GM19463 (cell line): ENCODE data around the gene ADD3.

Experiments
- ATAC-seq: cut with Tn5 transposase; IDR thresholded peaks from one replicate; pipeline ENCODE4 v1.9.1; 2021; ENCODE audit warnings: mild to moderate bottlenecking, moderate library complexity; ENCODE audit not compliant: unreplicated experiment

The ADD3 gene

DNA sequence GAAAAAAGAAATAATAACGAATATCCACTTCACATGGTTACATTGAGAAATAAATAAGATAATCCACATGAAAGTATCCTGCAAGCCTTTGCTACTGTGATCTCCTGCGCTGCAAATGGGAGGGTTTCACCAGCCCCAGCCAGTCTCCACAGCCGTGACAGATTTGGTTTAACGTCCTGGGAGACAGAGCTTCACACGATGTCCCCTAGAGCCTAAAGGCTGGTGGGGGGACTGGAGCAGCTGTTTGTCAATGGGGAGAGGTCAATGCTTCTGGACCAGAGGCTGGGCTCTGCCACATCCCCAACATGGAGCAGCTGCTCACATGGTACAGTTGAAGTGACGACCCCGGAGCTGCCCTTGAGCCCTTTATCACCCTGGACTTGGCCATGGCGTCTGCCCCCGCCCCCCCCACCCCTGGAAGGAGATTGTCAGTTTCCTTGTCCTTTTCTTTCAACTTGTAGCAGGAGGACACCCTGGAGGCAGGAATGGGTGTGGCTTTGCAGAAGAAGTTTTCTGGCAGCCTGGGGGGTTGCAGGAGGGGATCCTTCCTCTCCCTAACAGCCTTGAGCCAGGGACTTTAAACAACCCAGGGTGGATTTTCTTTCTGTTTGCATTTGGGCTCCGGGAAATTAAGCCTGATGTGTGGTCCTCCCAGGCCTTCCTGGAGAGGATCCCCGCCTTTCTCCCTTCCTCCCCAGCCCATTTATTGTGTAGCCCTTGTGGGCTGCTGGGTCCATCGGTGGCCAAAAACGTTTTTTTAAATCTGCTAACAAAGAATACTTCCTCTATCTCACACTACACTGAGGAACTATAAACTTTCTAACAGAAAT is 162.6 kb downstream of the ADD3 start:
- ATAC-seq = no peak

DNA sequence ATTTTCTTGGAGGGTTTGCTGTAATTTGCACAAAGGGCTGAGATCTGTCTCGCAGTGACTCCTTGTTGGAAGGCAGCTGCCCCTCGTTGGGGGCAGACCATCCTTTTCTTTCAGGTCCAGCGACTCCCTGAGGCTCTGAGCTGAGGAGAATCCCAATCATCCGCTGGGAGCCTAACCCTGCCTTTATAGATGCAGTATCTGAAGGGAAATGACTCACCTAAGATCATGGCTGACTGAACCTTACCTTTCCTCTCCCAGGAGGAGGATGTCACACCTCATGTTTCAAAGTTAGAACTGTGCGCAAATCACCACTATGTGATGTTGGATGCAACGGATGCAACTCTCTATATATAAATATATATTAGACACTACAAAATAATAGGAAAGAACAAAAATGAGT is 163.2 kb downstream of the ADD3 start:
- ATAC-seq = no peak

DNA sequence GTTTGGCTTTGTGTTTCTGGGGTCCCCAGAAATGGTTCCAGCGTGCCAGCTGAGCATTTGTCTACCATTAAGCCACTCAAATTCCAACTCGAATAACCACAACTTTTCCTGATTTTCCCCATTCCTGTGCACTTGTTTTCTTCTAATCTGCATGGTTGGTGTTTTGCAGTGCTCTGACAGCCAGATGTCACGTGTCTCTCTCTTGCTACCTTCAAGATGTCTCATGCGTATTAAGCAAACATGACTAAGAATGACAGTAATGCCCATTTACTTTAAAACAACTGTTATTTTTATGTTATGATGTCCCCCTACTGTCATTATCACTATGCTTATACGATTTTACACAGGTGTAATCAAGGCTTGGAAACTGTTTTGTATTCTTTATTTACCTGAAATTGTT is 164.4 kb downstream of the ADD3 start:
- no peak for ATAC-seq

DNA sequence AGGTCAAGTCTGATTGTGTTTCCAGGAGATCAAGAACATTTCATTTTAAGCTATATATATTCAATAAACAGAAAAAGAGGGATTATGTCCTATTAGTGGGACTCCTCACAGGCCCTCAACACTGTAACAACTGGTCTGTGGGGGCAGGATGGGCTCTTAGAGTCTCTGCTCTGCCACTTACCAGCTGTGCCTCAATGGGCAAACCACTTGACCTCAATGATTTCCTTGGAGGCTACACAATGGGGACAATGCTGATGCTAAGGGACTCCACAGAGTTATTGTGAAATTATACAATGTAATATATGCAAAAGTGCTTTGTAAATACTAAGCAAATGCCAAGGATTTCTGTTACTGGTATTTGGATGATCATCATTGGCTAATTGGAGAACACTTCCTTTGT is 166.4 kb downstream of the ADD3 start:
- no peak for ATAC-seq

DNA sequence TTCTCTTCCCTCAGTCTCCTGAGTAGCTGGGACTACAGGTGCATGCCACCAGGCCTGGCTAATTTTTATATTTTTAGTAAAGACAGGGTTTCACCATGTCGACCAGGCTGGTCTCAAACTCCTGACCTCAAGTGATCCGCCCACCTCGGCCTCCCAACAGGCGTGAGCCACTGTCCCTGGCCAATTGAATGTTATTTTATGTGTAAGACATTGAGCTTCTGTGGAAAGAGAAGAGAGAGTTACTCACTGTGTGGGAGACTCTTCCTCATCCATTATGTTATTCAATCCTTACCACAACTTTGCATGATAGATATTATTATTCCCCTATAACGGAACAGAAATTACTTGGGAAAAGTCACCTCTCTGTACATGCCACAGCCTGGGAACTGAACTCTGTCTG is 167.0 kb downstream of the ADD3 start:
- ATAC-seq = no peak

- no peak for ATAC-seq
Measured at GRCh38 chr10:110175406-110175805, 167.6 kb downstream of the ADD3 start.

DNA sequence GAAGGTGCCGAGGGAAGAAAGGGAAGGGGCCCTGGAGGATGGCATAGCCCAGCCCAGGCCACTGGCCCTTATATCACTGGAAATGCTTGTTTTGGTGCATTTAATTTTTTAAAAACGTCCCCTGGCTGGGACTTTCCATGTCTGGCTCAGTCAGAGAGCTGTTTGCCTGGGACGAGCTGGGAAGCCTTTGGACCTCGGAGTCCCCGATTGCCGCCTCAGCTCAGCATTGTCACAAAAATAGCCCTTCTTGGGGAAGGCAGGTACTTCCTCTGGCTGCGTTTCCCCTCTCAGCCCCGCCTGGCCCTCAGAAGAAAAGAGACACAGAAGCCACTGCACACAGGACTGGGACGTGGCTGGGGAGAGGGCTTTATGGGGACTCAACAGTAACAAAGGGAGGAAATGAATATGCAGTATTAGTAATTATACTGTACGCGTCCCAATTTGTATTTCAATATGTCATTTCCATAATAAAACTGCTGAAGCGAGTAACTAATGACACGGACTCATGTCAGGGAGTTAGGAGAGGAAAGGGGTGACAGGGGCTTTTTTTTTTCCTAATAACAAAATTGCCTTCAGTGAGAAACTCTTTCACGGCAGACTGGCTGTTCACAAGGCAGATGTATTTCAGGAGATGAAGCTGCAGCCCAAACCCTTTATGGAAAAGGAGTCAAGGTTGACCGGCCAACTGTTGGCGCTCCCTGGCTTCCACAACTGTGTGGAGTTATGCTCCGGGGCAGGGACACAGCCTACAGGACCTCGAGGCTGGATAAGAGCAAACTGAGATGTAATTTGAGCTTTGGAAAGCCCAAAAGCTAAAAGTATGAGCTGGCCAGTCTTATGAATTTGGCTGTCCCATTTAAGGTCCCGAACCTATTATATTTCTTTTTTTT is 168.6 kb downstream of the ADD3 start:
- ATAC-seq = no peak

DNA sequence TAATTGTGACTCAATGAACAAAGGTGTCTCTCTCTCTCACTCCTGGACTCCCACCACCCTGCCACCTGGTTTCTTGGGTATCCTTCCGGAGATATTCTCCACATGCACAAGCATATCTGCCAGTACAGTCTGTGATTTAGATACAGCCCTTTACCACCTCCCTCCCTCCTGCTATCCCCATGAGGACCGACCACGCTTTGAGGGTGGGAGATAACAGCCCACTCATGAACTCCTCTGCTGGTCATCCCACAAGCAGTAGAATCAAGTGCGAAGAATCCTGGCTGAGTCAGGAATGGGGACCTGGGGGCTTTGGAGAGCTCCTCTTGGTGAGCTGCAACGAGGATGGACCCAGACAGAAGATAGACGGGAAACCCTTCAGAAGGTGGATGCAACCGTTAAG is 171.4 kb downstream of the ADD3 start:
- ATAC-seq = no peak

DNA sequence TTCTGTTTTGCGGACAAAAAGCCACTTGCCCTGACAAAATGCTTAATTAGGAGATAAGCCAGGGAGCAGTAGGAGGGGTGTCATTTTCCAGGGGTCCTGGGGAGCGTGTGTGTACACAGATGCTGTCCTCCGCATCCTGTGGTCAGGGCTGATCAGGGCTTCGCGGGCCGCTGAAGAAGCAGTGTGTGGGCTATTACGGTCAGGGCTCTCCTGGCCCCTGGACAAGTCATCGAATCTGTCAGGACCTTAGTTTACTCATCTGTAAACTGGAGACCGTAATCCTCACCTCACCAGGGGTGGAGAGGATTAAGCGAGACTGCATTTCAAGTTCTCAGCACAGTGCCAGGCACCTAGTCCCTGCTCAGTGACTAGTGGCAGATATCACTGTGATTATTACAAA is 173.7 kb downstream of the ADD3 start:
- ATAC-seq = no peak

- ATAC-seq = no peak
Measured at GRCh38 chr10:110181911-110182310, 174.1 kb downstream of the ADD3 start.

DNA sequence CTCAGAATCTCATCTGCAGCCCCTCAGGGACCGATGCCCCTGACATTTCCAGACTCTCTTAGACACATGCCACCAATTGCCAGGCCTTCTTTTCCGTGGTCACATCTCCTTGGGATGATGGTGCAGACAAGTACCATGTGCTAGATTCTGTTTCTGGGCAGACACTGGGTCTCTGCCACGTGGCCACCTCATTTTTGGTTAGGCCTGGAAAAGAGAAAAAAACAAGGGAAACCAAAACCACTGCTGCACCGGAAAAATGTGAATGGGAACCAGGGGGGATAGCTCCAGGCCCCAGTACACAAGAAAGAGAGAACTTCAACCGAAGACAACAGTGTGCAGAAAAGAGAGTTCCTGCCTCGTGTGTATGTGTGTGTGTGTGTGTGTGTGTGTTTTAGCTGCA is 176.6 kb downstream of the ADD3 start:
- ATAC-seq = no peak
